ENCODE measurements around the gene PRRT2.

Gene PRRT2

DNA sequence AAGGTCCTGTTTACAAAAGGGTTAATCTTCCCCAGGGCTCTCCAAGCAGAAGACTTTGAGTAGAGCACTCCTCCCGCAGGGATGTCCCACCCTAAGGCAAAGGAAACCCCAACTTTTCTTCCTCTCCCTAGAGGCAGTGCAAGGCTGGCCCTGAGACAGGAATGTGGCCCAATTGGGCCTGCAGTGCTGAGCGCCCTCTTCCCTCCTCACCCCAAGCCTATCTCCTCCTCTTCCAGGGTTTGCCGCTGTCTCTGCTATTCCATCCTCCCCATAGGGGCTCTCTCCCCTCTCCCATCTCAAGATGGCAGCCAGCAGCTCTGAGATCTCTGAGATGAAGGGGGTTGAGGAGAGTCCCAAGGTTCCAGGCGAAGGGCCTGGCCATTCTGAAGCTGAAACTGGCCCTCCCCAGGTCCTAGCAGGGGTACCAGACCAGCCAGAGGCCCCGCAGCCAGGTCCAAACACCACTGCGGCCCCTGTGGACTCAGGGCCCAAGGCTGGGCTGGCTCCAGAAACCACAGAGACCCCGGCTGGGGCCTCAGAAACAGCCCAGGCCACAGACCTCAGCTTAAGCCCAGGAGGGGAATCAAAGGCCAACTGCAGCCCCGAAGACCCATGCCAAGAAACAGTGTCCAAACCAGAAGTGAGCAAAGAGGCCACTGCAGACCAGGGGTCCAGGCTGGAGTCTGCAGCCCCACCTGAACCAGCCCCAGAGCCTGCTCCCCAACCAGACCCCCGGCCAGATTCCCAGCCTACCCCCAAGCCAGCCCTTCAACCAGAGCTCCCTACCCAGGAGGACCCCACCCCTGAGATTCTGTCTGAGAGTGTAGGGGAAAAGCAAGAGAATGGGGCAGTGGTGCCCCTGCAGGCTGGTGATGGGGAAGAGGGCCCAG is 1.0 kb downstream of the PRRT2 start:
- Histone ChIP-seq H3K4me2 (ENCODE audit: low read length) (peak overlapping the region; percentile 75), H3K79me2 (ENCODE audit: control insufficient read depth, insufficient read depth, low read length, poor library complexity) (peaks cover 19% of the 10 kb centered on the region), H3K27ac (ENCODE audit: low read depth, low read length) (no peak overlapping the region), H3K4me3 (ENCODE audit: low read depth, low read length) (no peak overlapping the region), H3K4ac (ENCODE audit: low read depth, low read length) (no peak overlapping the region), H3K27me3 (ENCODE audit: insufficient read depth, low read length) (no peaks in the 10 kb centered on the region), H2AFZ (ENCODE audit: insufficient read depth, low read length, poor library complexity) (no peak overlapping the region), H2AK5ac (ENCODE audit: low read length) (no peak overlapping the region), H2BK120ac (ENCODE audit: insufficient read depth, low read length, poor library complexity) (no peak overlapping the region), H3K4me1 (ENCODE audit: control insufficient read depth in 1 of 2, insufficient read depth in 2 of 2, low read length in 2 of 2) (peaks cover 19 to 49% of the 10 kb centered on the region in 2 experiments), H2BK12ac (ENCODE audit: low read length) (no peak overlapping the region), H3K36me3 (ENCODE audit: control insufficient read depth in 1 of 2, insufficient read depth in 2 of 2, low read length in 2 of 2) (peaks cover 20 to 21% of the 10 kb centered on the region in 2 experiments), H3K18ac (ENCODE audit: low read length) (no peak overlapping the region), H2BK5ac (ENCODE audit: low read depth, low read length, poor library complexity) (no peak overlapping the region), H3K23ac (ENCODE audit: low read length) (no peak overlapping the region), H3K14ac (ENCODE audit: low read length) (no peak overlapping the region), H3K9ac (ENCODE audit: low read length) (no peak overlapping the region), H3K79me1 (ENCODE audit: low read length) (peaks cover 24% of the 10 kb centered on the region), H4K12ac (ENCODE audit: low read depth, low read length) (no peak overlapping the region), H4K8ac (ENCODE audit: low read depth, low read length) (no peak overlapping the region), H4K91ac (ENCODE audit: low read depth, low read length) (no peak overlapping the region), H3K9me3 (ENCODE audit: insufficient read depth, low read depth, low read length) (peaks cover 3% of the 10 kb centered on the region)
- no CpG with 5 or more reads among the region's 9 CpGs for WGBS (ENCODE audit: extremely low coverage, insufficient coverage, insufficient read length)
- DNase-seq: no peak

GRCh38 chr16:29813644-29814562 is 1.9 kb downstream of the PRRT2 start:
- Histone ChIP-seq H2AFZ (ENCODE audit: insufficient read depth, low read length, poor library complexity) (no peak overlapping the region), H3K4me3 (ENCODE audit: low read depth, low read length) (no peak overlapping the region), H3K4ac (ENCODE audit: low read depth, low read length) (no peak overlapping the region), H3K79me1 (ENCODE audit: low read length) (peaks cover 23% of the 10 kb centered on the region), H3K79me2 (ENCODE audit: control insufficient read depth, insufficient read depth, low read length, poor library complexity) (peaks cover 13% of the 10 kb centered on the region), H3K36me3 (ENCODE audit: control insufficient read depth in 1 of 2, insufficient read depth in 2 of 2, low read length in 2 of 2) (peaks cover 18 to 22% of the 10 kb centered on the region in 2 experiments), H2BK5ac (ENCODE audit: low read depth, low read length, poor library complexity) (no peak overlapping the region), H3K14ac (ENCODE audit: low read length) (no peak overlapping the region), H4K8ac (ENCODE audit: low read depth, low read length) (no peak overlapping the region), H3K9ac (ENCODE audit: low read length) (no peak overlapping the region), H3K4me2 (ENCODE audit: low read length) (no peak overlapping the region), H3K18ac (ENCODE audit: low read length) (no peak overlapping the region), H3K9me3 (ENCODE audit: insufficient read depth, low read depth, low read length) (peaks cover 3% of the 10 kb centered on the region), H3K23ac (ENCODE audit: low read length) (no peak overlapping the region), H3K4me1 (ENCODE audit: control insufficient read depth in 1 of 2, insufficient read depth in 2 of 2, low read length in 2 of 2) (peaks cover 16 to 43% of the 10 kb centered on the region in 2 experiments), H2AK5ac (ENCODE audit: low read length) (no peak overlapping the region), H2BK12ac (ENCODE audit: low read length) (no peak overlapping the region), H3K27me3 (ENCODE audit: insufficient read depth, low read length) (no peaks in the 10 kb centered on the region), H4K91ac (ENCODE audit: low read depth, low read length) (no peak overlapping the region), H2BK120ac (ENCODE audit: insufficient read depth, low read length, poor library complexity) (no peak overlapping the region), H3K27ac (ENCODE audit: low read depth, low read length) (no peak overlapping the region), H4K12ac (ENCODE audit: low read depth, low read length) (no peak overlapping the region)
- WGBS (ENCODE audit: extremely low coverage, insufficient coverage, insufficient read length): no CpG with 5 or more reads among the region's 24 CpGs
- no peak for DNase-seq

DNA sequence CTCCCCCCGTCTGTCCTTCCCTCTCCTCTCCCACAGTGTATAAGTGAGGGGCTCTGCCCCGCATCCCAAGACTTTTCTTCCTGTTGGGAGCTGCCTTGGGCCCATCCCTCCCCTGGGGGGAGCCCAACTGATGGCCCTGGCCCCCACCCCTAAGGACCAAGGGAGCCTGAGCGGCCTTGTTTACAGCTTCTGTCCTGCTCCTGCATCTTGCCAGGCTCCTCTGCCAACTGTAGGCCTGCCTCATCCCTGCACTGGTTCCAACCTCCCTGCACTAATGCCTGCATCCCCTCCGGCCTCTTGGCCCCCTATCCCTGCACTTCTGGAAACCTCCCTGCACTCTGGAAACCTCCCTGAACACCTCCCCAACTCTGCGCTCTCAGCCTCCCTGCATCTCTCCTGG is 2.6 kb downstream of the PRRT2 start:
- Histone ChIP-seq H3K23ac (ENCODE audit: low read length) (no peak overlapping the region), H3K14ac (ENCODE audit: low read length) (no peak overlapping the region), H4K8ac (ENCODE audit: low read depth, low read length) (no peak overlapping the region), H3K9ac (ENCODE audit: low read length) (no peak overlapping the region), H3K18ac (ENCODE audit: low read length) (no peak overlapping the region), H2BK120ac (ENCODE audit: insufficient read depth, low read length, poor library complexity) (no peak overlapping the region), H2BK5ac (ENCODE audit: low read depth, low read length, poor library complexity) (no peak overlapping the region), H2BK12ac (ENCODE audit: low read length) (no peak overlapping the region), H3K79me2 (ENCODE audit: control insufficient read depth, insufficient read depth, low read length, poor library complexity) (peaks cover 9% of the 10 kb centered on the region), H3K4ac (ENCODE audit: low read depth, low read length) (no peak overlapping the region), H3K27me3 (ENCODE audit: insufficient read depth, low read length) (no peaks in the 10 kb centered on the region), H3K36me3 (ENCODE audit: control insufficient read depth in 1 of 2, insufficient read depth in 2 of 2, low read length in 2 of 2) (peaks cover 17 to 20% of the 10 kb centered on the region in 2 experiments), H2AFZ (ENCODE audit: insufficient read depth, low read length, poor library complexity) (no peak overlapping the region), H3K9me3 (ENCODE audit: insufficient read depth, low read depth, low read length) (no peaks in the 10 kb centered on the region), H4K91ac (ENCODE audit: low read depth, low read length) (peak overlapping the region; percentile 28), H3K79me1 (ENCODE audit: low read length) (peaks cover 23% of the 10 kb centered on the region), H3K27ac (ENCODE audit: low read depth, low read length) (no peak overlapping the region), H3K4me3 (ENCODE audit: low read depth, low read length) (no peak overlapping the region), H3K4me1 (ENCODE audit: control insufficient read depth in 1 of 2, insufficient read depth in 2 of 2, low read length in 2 of 2) (peaks cover 13 to 37% of the 10 kb centered on the region in 2 experiments), H2AK5ac (ENCODE audit: low read length) (no peak overlapping the region), H4K12ac (ENCODE audit: low read depth, low read length) (no peak overlapping the region), H3K4me2 (ENCODE audit: low read length) (peak overlapping the region; percentile 62)
- whole genome bisulfite sequencing (ENCODE audit: extremely low coverage, insufficient coverage, insufficient read length): no CpG with 5 or more reads among the region's 5 CpGs
- DNase-seq: no peak

GRCh38 chr16:29815032-29815721 is 3.2 kb downstream of the PRRT2 start:
- peak overlapping the region; percentile 44 for H3K4me3 ChIP-seq (ENCODE audit: low read depth, low read length)
- peaks cover 14 to 16% of the 10 kb centered on the region in 2 experiments for H3K36me3 ChIP-seq (ENCODE audit: control insufficient read depth in 1 of 2, insufficient read depth in 2 of 2, low read length in 2 of 2)
- H3K4me2 ChIP-seq (ENCODE audit: low read length): peak overlapping the region; percentile 62
- WGBS (ENCODE audit: extremely low coverage, insufficient coverage, insufficient read length): no CpG with 5 or more reads among the region's 39 CpGs
- peaks cover 9 to 32% of the 10 kb centered on the region in 2 experiments for H3K4me1 ChIP-seq (ENCODE audit: control insufficient read depth in 1 of 2, insufficient read depth in 2 of 2, low read length in 2 of 2)
- H3K79me1 ChIP-seq (ENCODE audit: low read length): peaks cover 23% of the 10 kb centered on the region
- peak overlapping the region; percentile 53 for H2AFZ ChIP-seq (ENCODE audit: insufficient read depth, low read length, poor library complexity)
- no peak overlapping the region for H3K23ac ChIP-seq (ENCODE audit: low read length)
- no peak overlapping the region for H2BK5ac ChIP-seq (ENCODE audit: low read depth, low read length, poor library complexity)
- peak overlapping the region; percentile 54 for H3K14ac ChIP-seq (ENCODE audit: low read length)
- no peaks in the 10 kb centered on the region for H3K27me3 ChIP-seq (ENCODE audit: insufficient read depth, low read length)
- peak overlapping the region; percentile 57 for H4K8ac ChIP-seq (ENCODE audit: low read depth, low read length)
- peak overlapping the region; percentile 17 for H4K12ac ChIP-seq (ENCODE audit: low read depth, low read length)
- peak in 1 of 2 donors; percentile 17 for DNase-seq
- H3K27ac ChIP-seq (ENCODE audit: low read depth, low read length): no peak overlapping the region
- H3K79me2 ChIP-seq (ENCODE audit: control insufficient read depth, insufficient read depth, low read length, poor library complexity): peaks cover 9% of the 10 kb centered on the region
- H3K4ac ChIP-seq (ENCODE audit: low read depth, low read length): no peak overlapping the region
- H2AK5ac ChIP-seq (ENCODE audit: low read length): peak overlapping the region; percentile 42
- H4K91ac ChIP-seq (ENCODE audit: low read depth, low read length): peak overlapping the region; percentile 28
- H3K9ac ChIP-seq (ENCODE audit: low read length): no peak overlapping the region
- H2BK120ac ChIP-seq (ENCODE audit: insufficient read depth, low read length, poor library complexity): no peak overlapping the region
- no peaks in the 10 kb centered on the region for H3K9me3 ChIP-seq (ENCODE audit: insufficient read depth, low read depth, low read length)
- H3K18ac ChIP-seq (ENCODE audit: low read length): no peak overlapping the region
- peak overlapping the region; percentile 9 for H2BK12ac ChIP-seq (ENCODE audit: low read length)
